Mucosa of stomach (tissue), 1 donor: ENCODE measurements around the gene MYO7A.

Experiments
- H3K27me3 ChIP-seq: one replicate; pipeline ENCODE4 v1.7.0; 2013; ENCODE audit warnings: mild to moderate bottlenecking, low read length; ENCODE audit not compliant: control insufficient read depth, insufficient read depth
- H3K36me3 ChIP-seq: one replicate; pipeline ENCODE4 v1.7.0; 2013; ENCODE audit warnings: low read length; ENCODE audit not compliant: control insufficient read depth, insufficient read depth
- H3K4me1 ChIP-seq: one replicate; pipeline ENCODE4 v1.7.0; 2013; ENCODE audit warnings: mild to moderate bottlenecking, low read length; ENCODE audit not compliant: control insufficient read depth, insufficient read depth
- H3K4me3 ChIP-seq: one replicate; pipeline ENCODE4 v1.7.0; 2013; ENCODE audit warnings: low read length
- H3K9ac ChIP-seq: one replicate; pipeline ENCODE4 v1.7.0; 2013; ENCODE audit warnings: mild to moderate bottlenecking, low read length, moderate library complexity
- H3K9me3 ChIP-seq: one replicate; pipeline ENCODE4 v1.7.0; 2013; ENCODE audit warnings: mild to moderate bottlenecking, low read length, moderate library complexity; ENCODE audit not compliant: control insufficient read depth
- donor health status: Pancreatic carcinoma.

Gene MYO7A

DNA sequence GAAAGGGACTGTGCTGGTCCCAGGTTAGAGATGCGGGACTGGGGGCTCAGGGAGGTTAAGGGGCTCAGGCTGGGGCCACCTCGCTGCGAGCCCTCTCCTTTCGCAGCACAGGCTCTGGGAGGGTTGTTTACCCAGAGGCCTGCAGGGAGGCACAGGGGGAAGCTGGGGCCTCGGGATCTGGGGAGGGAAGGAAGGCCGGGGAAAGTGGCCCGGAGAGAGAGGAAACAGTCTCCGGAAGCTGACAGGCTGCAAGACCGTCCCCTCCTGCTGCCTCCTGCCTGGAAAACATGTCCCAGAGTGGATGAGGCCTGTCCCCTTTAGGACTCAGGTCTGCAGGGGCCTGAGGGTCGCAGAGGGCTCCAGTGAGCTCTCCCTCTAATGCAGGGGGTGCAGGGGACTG lies 45.4 kb downstream of the MYO7A start:
- Histone ChIP-seq H3K9ac (no peak overlapping the region), H3K27me3 (no peaks in the 10 kb centered on the region), H3K4me3 (no peak overlapping the region), H3K36me3 (no peaks in the 10 kb centered on the region), H3K4me1 (no peaks in the 10 kb centered on the region), H3K9me3 (no peaks in the 10 kb centered on the region)

DNA sequence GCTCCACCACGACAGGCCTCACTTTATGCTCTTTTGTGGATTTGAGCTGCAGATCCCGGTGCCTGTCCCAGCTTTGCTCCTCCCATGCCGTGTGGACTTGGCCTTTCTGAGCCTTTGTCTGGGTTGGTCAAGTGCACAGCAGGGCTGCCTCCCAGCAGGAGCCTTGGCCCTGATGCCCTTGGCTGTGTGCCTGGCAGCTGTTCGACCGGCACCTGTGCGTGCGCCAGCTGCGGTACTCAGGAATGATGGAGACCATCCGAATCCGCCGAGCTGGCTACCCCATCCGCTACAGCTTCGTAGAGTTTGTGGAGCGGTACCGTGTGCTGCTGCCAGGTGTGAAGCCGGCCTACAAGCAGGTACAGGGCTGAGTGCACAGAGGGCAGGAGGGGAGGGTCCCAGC lies 46.5 kb downstream of the MYO7A start:
- Histone ChIP-seq H3K36me3 (no peaks in the 10 kb centered on the region), H3K9me3 (no peaks in the 10 kb centered on the region), H3K4me3 (no peak overlapping the region), H3K27me3 (no peaks in the 10 kb centered on the region), H3K9ac (no peak overlapping the region), H3K4me1 (no peaks in the 10 kb centered on the region)

DNA sequence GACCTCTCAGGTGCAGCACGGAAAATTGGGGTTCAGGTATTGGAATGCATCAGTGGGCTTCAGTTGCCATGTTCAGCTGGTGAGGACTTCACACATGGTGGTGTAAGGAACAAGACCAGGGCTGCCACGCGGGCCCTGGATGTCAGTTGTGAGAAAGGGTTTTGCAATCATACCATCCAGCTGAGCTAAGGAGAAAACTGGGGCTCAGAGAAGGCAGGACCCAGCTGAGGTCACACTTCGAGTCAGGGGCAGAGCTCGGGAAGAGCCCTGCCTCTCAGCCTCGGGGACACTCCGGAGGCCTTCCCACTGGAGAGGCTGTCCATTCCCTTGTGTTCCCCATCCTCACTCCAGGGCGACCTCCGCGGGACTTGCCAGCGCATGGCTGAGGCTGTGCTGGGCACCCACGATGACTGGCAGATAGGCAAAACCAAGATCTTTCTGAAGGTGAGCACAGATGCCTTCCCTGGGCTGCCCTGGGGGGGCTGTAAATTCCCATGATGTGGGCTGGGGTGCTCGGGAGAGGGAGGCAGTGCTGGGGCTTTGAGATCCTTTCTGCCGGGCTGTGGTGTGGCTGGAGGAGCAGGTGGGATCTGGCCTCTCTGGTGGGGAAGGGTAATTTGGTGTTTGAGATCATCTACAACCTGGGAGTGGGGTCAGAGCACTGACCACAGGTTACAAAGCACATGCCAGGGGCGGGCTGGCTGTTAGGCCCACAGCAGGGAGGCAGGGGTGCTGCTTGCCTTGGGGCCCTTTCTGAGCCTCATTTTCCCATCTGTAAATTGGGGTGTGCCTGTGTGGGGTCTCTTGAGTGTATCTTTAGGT lies 47.2 kb downstream of the MYO7A start:
- no peak overlapping the region for H3K4me3 ChIP-seq
- no peaks in the 10 kb centered on the region for H3K9me3 ChIP-seq
- no peaks in the 10 kb centered on the region for H3K4me1 ChIP-seq
- H3K27me3 ChIP-seq, result no peaks in the 10 kb centered on the region
- H3K9ac ChIP-seq, result no peak overlapping the region
- H3K36me3 ChIP-seq, result no peaks in the 10 kb centered on the region

DNA sequence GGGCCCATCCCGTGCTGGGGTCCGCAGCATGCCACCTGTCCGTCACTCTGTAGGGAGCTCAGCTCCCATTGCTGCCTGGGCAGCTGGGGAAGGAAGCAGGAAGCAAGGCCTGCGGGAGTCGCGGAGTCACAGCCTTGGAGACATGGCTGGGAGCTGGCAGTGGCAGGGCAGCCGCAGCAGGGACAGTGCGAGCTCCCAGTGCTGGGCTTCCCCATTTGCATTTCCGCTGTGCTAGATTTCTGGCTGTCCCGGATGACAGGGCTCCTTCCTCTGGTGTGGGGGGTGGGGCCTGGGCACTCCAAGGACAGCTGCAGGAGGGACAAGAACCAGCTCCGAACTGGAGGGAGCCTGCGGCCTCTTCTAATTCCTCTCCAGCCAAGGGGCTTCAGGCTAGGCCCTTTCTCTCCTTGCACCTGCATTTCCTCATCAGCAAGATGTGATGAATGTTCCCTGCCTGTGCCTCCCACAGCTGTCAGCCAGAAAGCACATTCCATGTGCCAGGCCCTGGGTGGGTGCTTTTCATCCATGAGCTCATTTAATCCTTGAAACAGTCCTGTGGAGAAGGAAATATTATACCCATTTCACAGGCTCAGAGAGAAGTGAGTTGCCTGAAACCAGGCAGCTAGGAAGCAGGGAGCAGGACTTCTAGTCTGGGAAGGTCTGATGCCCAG lies 48.0 kb downstream of the MYO7A start:
- H3K4me1 ChIP-seq, result no peaks in the 10 kb centered on the region
- no peaks in the 10 kb centered on the region for H3K27me3 ChIP-seq
- no peak overlapping the region for H3K4me3 ChIP-seq
- H3K9ac ChIP-seq, result no peak overlapping the region
- no peaks in the 10 kb centered on the region for H3K36me3 ChIP-seq
- no peaks in the 10 kb centered on the region for H3K9me3 ChIP-seq

DNA sequence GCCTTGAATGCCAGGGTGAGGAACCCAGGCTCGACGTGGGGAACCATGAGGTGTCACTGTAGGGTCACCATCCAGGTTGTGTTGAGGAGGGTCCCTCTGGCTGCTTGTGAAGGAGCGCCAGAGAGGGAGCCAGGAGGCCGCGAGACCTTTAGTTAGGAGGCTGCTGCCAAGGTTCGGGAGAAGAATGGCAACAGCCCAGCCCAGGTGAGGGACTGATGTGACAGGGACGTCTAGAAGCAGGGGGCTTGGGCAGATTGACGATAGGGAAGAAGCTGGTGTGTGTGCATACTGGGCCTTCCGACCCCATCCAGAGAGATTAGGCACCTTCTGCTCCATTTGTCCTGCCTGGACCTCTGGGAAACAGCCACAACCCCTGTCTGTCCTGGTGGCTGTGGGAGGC lies 49.0 kb downstream of the MYO7A start:
- Histone ChIP-seq H3K9ac (no peak overlapping the region), H3K4me3 (no peak overlapping the region), H3K36me3 (no peaks in the 10 kb centered on the region), H3K27me3 (no peaks in the 10 kb centered on the region), H3K4me1 (no peaks in the 10 kb centered on the region), H3K9me3 (no peaks in the 10 kb centered on the region)

DNA sequence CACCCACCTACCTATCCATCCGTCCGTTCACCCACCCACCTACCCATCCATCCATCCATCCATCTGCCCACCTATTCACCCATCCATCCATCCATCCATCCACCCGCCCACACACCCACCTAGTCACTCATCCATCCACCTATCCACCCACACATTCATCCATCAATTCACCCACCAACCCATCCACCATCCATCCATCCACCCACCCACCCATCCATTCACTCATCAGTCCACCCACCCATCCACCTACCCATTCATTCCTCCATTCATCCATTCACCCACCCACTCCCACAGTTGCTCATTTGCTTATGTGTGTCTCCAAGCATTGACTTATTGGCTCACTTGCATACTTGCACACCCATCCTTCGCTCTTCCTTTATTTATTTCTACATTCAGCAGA lies 50.1 kb downstream of the MYO7A start:
- H3K27me3 ChIP-seq, result no peaks in the 10 kb centered on the region
- no peaks in the 10 kb centered on the region for H3K9me3 ChIP-seq
- H3K4me1 ChIP-seq, result no peaks in the 10 kb centered on the region
- no peak overlapping the region for H3K9ac ChIP-seq
- H3K4me3 ChIP-seq, result no peak overlapping the region
- H3K36me3 ChIP-seq, result no peaks in the 10 kb centered on the region

DNA sequence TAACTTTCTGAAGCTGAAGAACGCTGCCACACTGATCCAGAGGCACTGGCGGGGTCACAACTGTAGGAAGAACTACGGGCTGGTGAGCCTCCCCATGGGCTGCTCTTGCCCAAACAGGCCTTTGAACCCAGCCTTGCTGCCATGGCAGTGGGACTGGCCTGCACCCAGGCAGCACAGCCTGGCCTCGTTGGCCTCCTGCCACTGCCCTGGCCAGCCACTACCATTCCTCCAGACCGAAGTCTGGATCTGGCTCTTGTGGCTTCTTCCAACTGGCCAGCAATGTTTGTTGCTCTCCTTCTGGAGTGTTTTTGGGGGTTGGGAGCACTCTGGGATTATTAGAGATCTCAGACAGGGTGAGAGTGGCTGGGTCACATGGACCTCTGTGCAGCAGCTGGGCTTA lies 51.0 kb downstream of the MYO7A start:
- no peak overlapping the region for H3K9ac ChIP-seq
- H3K9me3 ChIP-seq, result no peaks in the 10 kb centered on the region
- H3K36me3 ChIP-seq, result no peaks in the 10 kb centered on the region
- H3K4me1 ChIP-seq, result no peaks in the 10 kb centered on the region
- no peaks in the 10 kb centered on the region for H3K27me3 ChIP-seq
- no peak overlapping the region for H3K4me3 ChIP-seq

DNA sequence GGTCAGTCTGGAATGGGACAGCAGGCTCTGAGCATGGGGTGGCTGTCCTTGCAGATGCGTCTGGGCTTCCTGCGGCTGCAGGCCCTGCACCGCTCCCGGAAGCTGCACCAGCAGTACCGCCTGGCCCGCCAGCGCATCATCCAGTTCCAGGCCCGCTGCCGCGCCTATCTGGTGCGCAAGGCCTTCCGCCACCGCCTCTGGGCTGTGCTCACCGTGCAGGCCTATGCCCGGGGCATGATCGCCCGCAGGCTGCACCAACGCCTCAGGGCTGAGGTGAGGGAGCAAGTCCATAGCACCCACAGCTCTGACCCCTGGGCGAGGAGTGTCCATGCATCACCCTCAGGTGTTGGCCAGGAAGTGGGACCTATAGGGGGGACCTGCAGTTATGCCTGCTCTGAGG lies 51.6 kb downstream of the MYO7A start:
- H3K27me3 ChIP-seq, result no peaks in the 10 kb centered on the region
- H3K4me3 ChIP-seq, result no peak overlapping the region
- H3K4me1 ChIP-seq, result no peaks in the 10 kb centered on the region
- no peaks in the 10 kb centered on the region for H3K36me3 ChIP-seq
- H3K9ac ChIP-seq, result no peak overlapping the region
- H3K9me3 ChIP-seq, result no peaks in the 10 kb centered on the region

DNA sequence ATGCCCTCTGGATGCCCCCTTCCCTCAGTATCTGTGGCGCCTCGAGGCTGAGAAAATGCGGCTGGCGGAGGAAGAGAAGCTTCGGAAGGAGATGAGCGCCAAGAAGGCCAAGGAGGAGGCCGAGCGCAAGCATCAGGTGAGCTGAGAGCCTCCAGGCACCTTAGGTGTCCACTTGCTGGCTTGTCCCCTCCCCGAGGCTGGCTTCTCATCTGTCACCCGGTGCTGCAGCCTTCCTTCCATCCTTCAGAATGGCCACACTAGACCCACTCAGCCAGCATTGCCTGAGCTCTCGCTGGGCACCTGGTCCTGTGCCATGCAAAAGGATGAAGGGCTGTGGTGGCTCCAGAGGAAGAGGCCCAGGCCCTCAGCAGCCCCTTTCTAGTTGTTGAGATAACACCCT lies 52.3 kb downstream of the MYO7A start:
- no peaks in the 10 kb centered on the region for H3K9me3 ChIP-seq
- H3K4me1 ChIP-seq, result no peaks in the 10 kb centered on the region
- H3K9ac ChIP-seq, result no peak overlapping the region
- no peaks in the 10 kb centered on the region for H3K36me3 ChIP-seq
- no peak overlapping the region for H3K4me3 ChIP-seq
- H3K27me3 ChIP-seq, result no peaks in the 10 kb centered on the region

DNA sequence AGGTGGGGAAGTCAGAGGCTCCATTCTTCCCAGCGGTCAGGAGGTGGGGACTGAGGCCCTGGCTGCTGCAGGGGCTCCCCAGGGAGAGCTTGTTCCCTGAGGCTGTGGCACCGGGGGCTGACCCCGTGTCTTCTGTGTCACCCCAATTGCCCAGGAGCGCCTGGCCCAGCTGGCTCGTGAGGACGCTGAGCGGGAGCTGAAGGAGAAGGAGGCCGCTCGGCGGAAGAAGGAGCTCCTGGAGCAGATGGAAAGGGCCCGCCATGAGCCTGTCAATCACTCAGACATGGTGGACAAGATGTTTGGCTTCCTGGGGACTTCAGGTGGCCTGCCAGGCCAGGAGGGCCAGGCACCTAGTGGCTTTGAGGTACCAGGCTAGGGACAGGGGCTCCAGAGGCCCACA lies 53.2 kb downstream of the MYO7A start:
- no peaks in the 10 kb centered on the region for H3K27me3 ChIP-seq
- no peaks in the 10 kb centered on the region for H3K36me3 ChIP-seq
- H3K4me3 ChIP-seq, result no peak overlapping the region
- no peaks in the 10 kb centered on the region for H3K4me1 ChIP-seq
- no peak overlapping the region for H3K9ac ChIP-seq
- no peaks in the 10 kb centered on the region for H3K9me3 ChIP-seq

DNA sequence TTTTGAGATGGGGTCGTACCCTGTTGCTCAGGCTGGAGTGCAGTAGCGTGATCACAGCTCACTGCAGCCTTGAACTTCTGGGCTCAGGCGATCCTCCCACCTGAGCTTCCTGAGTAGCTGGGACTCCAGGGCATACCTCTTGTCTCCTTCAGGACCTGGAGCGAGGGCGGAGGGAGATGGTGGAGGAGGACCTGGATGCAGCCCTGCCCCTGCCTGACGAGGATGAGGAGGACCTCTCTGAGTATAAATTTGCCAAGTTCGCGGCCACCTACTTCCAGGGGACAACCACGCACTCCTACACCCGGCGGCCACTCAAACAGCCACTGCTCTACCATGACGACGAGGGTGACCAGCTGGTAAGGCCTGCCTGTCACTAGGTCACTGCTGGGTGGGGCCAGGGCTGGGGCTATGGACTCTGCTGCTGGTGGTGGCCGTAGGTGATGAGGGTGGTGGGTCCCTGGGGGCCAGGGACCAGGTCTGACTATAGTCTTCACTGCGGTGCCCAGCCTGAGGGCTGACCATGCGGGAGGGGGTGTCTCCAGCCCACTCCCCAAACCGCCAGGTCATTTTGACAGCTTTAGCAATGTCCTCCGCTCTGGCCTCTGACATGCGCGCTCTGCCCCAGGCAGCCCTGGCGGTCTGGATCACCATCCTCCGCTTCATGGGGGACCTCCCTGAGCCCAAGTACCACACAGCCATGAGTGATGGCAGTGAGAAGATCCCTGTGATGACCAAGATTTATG lies 53.9 kb downstream of the MYO7A start:
- H3K36me3 ChIP-seq, result no peaks in the 10 kb centered on the region
- H3K4me3 ChIP-seq, result no peak overlapping the region
- no peaks in the 10 kb centered on the region for H3K27me3 ChIP-seq
- H3K9ac ChIP-seq, result no peak overlapping the region
- H3K4me1 ChIP-seq, result no peaks in the 10 kb centered on the region
- H3K9me3 ChIP-seq, result no peaks in the 10 kb centered on the region
